Measurements from ENCODE around the gene ACSL3. TPM values are rescaled to one million over a fixed set of nuclear protein-coding genes. Genes with fewer than 3 reads are reported as not detected.

ACSL3 gene
- total and polyA plus RNA-seq, 3 donors from 2014 or later, result 66.7 to 96.6 (median 87.4) TPM

DNA sequence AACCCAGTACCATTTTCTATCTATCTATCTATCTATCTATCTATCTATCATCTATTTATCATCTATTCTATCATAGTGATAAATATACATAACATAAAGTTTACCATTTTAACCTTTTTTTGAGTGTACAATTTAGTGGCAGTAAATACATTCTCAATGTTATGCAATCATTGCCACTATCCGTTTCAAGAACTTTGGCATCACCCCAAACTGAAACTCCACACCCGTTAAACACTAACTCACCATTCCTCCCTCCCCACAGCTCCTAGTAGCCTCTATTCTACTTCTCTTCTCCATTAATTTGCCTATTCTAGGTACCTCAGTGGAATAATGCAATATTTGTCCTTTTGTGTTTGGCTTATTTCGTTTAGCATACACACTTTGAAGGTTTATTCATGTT is 108.7 kb downstream of the ACSL3 start:
- TF ChIP-seq CTCF (IDR thresholded peaks at IDR 0.05), result no peak
- no peak for TF ChIP-seq POLR2A (IDR thresholded peaks at IDR 0.05)
- no peaks in the 10 kb centered on the region for H3K27me3 ChIP-seq
- H3K4me3 ChIP-seq, result no peak overlapping the region
- intact Hi-C loops (cut with DNase I; ENCODE audit: low total_unique reads), result no loop called here
- H3K4me1 ChIP-seq, result no peaks in the 10 kb centered on the region
- H3K36me3 ChIP-seq (ENCODE audit: low read depth, missing control alignments), result no peaks in the 10 kb centered on the region
- H3K27ac ChIP-seq, result no peak overlapping the region
- DNase-seq, result no peak
- WGBS, 2 donors, result 52 to 54% methylated on average over 3 of the region's 3 CpGs
- no peaks in the 10 kb centered on the region for H3K9me3 ChIP-seq

DNA sequence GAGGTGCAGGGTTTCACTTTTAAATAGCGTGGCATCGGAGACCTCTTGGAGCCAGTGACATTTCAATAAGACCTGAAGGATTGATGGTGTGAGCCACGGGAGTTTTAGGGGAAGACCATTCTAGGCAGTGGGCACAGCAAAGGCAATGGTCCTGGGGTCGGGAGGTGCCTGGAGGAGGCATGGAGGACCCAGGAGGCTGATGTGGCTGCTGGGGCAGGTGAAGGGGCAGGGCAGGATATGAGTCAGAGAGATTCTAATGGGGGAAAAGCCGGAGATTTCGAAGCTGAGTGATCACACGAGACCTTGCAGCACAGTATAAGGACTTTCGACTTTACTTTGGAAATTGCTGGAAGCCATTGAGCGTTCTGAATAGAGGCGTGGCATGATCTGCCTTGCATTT is 111.6 kb downstream of the ACSL3 start:
- WGBS, 2 donors, result 64 to 69% methylated on average over 10 of the region's 10 CpGs
- no peak for TF ChIP-seq CTCF (IDR thresholded peaks at IDR 0.05)
- TF ChIP-seq POLR2A (IDR thresholded peaks at IDR 0.05), result no peak
- intact Hi-C loops (cut with DNase I; ENCODE audit: low total_unique reads), result loop anchor here (10.0 kb wide), 1 partner anchor 132 kb away; no protein-coding TSS in a partner anchor
- no peaks in the 10 kb centered on the region for H3K4me1 ChIP-seq
- DNase-seq, result no peak
- H3K27me3 ChIP-seq, result no peaks in the 10 kb centered on the region
- H3K36me3 ChIP-seq (ENCODE audit: low read depth, missing control alignments), result no peaks in the 10 kb centered on the region
- H3K27ac ChIP-seq, result no peak overlapping the region
- H3K9me3 ChIP-seq, result no peaks in the 10 kb centered on the region
- no peak overlapping the region for H3K4me3 ChIP-seq

- Histone ChIP-seq H3K9me3 (no peaks in the 10 kb centered on the region), H3K4me3 (no peak overlapping the region), H3K36me3 (ENCODE audit: low read depth, missing control alignments) (no peaks in the 10 kb centered on the region), H3K27me3 (no peaks in the 10 kb centered on the region), H3K4me1 (no peaks in the 10 kb centered on the region), H3K27ac (no peak overlapping the region)
- intact Hi-C loops (cut with DNase I; ENCODE audit: low total_unique reads), result loop anchor here (10.0 kb wide), 1 partner anchor 132 kb away; no protein-coding TSS in a partner anchor
- TF ChIP-seq POLR2A (IDR thresholded peaks at IDR 0.05), result no peak
- no peak for TF ChIP-seq CTCF (IDR thresholded peaks at IDR 0.05)
- WGBS, 2 donors, result 68 to 72% methylated on average over 4 of the region's 4 CpGs
- no peak for DNase-seq
Measured at GRCh38 chr2:222973237-222973636, 112.4 kb downstream of the ACSL3 start.

DNA sequence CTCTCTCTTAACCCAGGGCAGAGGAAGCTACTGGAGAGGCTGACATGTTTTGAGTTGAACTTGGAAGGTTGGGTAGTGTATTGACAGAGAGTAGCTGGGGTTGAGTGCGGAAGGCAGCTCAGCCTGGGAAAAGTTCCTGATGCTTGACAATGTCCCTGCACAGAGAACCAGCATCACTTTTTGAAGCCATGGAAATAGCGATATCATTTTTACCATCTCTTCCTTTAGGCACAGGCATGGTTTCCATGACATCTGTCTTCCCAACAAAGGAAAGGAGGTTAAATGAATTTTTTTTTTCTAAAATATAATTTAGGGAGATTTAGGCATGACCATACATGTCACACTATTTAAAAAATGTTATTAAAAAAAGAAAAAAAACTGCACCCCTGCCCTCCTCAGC is 112.9 kb downstream of the ACSL3 start:
- DNase-seq, result no peak
- Histone ChIP-seq H3K4me1 (no peaks in the 10 kb centered on the region), H3K27me3 (no peaks in the 10 kb centered on the region), H3K4me3 (no peak overlapping the region), H3K36me3 (ENCODE audit: low read depth, missing control alignments) (no peaks in the 10 kb centered on the region), H3K9me3 (no peaks in the 10 kb centered on the region), H3K27ac (no peak overlapping the region)
- no peak for TF ChIP-seq CTCF (IDR thresholded peaks at IDR 0.05)
- no peak for TF ChIP-seq POLR2A (IDR thresholded peaks at IDR 0.05)
- intact Hi-C loops (cut with DNase I; ENCODE audit: low total_unique reads), result loop anchor here (10.0 kb wide), 1 partner anchor 131 kb away; no protein-coding TSS in a partner anchor
- 89 to 91% methylated on average over 2 of the region's 2 CpGs for WGBS, 2 donors

DNA sequence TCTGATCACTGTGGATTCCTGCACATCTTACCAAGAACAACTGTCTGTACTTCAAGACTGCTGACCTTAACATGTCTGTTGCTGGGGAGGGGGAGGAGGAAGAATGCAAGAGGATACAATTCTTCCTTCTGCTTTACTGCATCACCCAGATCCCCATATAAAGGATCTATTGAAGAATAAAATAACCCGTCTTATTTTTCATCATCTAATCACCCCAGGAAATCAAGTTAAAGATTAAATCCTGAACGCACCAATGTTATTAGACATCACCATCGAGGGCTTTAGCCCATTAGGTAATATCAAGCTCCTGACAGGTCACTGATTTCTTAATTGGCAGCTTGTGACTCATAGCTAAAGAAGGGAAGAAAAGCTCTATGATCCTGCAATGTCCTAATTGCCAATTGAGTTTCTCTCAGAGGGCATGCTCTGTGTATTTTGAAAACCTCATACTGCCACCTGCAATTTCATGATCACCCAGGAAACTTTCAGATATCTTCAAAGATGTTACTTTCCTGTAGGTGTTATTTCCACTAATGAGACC is 115.8 kb downstream of the ACSL3 start:
- intact Hi-C loops (cut with DNase I; ENCODE audit: low total_unique reads), result loop anchor here (10.0 kb wide), 1 partner anchor 128 kb away; no protein-coding TSS in a partner anchor
- no peak for TF ChIP-seq CTCF (IDR thresholded peaks at IDR 0.05)
- TF ChIP-seq POLR2A (IDR thresholded peaks at IDR 0.05), result no peak
- H3K27ac ChIP-seq, result no peak overlapping the region

More for the DNA sequence above, 115.8 kb downstream of the ACSL3 start:
- no peaks in the 10 kb centered on the region for H3K4me1 ChIP-seq
- DNase-seq, result no peak
- no peak overlapping the region for H3K4me3 ChIP-seq
- no peaks in the 10 kb centered on the region for H3K27me3 ChIP-seq
- no peaks in the 10 kb centered on the region for H3K9me3 ChIP-seq
- WGBS, 2 donors, result 80 to 81% methylated on average over 3 of the region's 3 CpGs
- no peaks in the 10 kb centered on the region for H3K36me3 ChIP-seq (ENCODE audit: low read depth, missing control alignments)

All from testis (tissue), 3 donors.